Fibroblast of mammary gland (primary cell): Measurements from ENCODE around the gene ANKRD10.

Source experiments
- DNase-seq: peaks from one replicate; pipeline ENCODE4 v3.0.0-alpha.2; 2010; ENCODE audit warnings: low read depth
- H3K4me3 ChIP-seq: 2 replicates; pipeline ENCODE4 v1.5.1; 2011; ENCODE audit warnings: low read depth, mild to moderate bottlenecking, low read length, moderate library complexity; ENCODE audit not compliant: control insufficient read depth
- TF ChIP-seq, protein P1 (sequence below): conservative IDR thresholded peaks from 2 replicates; pipeline ENCODE4 v1.5.1; 2011; ENCODE audit warnings: low read depth, low read length, inconsistent platforms; ENCODE audit not compliant: control insufficient read depth, insufficient read depth

ANKRD10 gene

GRCh38 chr13:110888390-110888789, 26.5 kb downstream of the ANKRD10 start:
- TF ChIP-seq, protein P1, sequence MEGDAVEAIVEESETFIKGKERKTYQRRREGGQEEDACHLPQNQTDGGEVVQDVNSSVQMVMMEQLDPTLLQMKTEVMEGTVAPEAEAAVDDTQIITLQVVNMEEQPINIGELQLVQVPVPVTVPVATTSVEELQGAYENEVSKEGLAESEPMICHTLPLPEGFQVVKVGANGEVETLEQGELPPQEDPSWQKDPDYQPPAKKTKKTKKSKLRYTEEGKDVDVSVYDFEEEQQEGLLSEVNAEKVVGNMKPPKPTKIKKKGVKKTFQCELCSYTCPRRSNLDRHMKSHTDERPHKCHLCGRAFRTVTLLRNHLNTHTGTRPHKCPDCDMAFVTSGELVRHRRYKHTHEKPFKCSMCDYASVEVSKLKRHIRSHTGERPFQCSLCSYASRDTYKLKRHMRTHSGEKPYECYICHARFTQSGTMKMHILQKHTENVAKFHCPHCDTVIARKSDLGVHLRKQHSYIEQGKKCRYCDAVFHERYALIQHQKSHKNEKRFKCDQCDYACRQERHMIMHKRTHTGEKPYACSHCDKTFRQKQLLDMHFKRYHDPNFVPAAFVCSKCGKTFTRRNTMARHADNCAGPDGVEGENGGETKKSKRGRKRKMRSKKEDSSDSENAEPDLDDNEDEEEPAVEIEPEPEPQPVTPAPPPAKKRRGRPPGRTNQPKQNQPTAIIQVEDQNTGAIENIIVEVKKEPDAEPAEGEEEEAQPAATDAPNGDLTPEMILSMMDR = no peak

DNA sequence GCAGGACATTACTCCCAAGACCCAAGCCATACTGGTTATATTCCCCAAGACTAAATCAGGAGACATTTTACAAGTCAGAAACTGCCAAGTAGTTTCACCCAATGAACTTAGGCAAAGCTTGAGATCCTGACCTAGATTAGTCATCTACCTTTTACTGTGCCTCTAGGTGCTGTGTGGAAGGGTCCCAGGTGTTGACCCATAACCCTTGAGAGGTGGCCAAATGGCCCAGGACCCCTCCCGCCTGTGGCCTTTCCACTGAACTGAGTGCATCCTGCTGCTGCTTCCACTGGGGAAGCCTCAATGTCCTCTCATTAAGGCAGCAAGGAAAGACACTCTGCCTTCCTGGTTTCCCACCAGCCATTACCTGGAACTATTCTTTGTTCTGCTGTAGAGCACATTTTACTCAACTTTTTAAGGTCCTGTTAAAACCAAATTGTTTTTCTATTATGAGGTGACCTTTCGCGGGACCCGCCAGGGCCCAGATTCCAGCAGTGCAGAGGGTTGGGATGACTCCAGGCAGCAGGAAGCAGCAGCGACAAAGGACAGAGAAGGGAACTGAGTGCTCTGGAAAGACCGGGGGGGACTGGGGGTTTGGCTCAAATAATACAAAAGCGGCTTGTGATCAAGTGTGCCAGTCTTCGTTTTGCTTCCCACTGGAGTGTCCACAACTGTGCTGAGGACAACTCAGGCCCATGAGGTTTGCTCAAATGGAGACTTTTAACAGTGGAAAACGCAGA, 27.1 kb downstream of the ANKRD10 start:
- H3K4me3 ChIP-seq = no peak overlapping the region
- TF ChIP-seq, protein P1 = no peak
- DNase-seq = no peak

More at GRCh38 chr13:110888390-110888789, 26.5 kb downstream of the ANKRD10 start:
- H3K4me3 ChIP-seq = no peak overlapping the region
- DNase-seq = no peak

- no peak overlapping the region for H3K4me3 ChIP-seq
- TF ChIP-seq, protein P1 = no peak
- DNase-seq = no peak
Observed at GRCh38 chr13:110886870-110887596, 27.8 kb downstream of the ANKRD10 start.

- DNase-seq = no peak
- no peak overlapping the region for H3K4me3 ChIP-seq
- TF ChIP-seq, protein P1 = no peak
Observed at GRCh38 chr13:110885966-110886869, 28.7 kb downstream of the ANKRD10 start.

DNA sequence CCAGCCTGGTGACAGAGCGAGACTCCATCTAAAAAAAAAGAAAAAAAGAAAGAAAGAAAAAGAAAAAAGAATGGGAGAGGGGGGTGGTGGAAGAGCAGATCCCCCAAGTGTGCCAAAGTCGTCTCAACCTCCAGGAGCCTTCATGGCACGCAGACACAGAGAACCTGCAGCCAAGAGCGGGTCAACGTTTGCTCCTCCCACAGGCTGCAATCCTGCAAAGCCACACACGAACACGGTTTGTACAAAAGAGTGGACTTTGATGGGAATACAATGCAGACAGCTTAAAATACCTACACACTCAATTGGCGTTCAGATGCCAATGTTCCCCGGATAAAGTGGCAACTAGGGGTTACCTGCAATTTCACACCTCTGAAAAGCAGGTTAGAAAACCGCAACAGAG, 29.4 kb downstream of the ANKRD10 start:
- no peak for DNase-seq
- TF ChIP-seq, protein P1 = no peak
- no peak overlapping the region for H3K4me3 ChIP-seq

DNA sequence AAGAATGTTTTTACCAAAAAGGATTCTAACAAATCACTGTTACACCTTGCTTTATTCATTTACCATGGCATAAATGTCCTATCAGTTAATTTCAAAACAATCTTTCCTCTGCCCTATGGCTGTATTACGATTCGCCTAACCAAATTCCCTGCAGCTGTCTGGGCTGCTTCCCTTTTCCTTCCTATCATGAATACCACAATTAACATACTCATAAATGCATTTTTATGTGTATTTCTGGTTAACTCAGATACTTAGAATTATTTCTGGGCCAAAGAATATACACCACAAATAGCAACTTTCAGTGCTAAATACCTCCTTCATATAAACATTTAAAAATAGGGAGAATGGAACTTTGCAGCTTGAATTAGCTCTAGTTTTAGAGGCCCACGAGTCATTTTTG, 30.4 kb downstream of the ANKRD10 start:
- TF ChIP-seq, protein P1 = no peak
- DNase-seq = no peak
- H3K4me3 ChIP-seq = no peak overlapping the region
